HUES48 (cell line): ENCODE results near the gene TMBIM1.
A peak's percentile ranks its signal among the peaks of the same experiment; 100 is the strongest.

Source experiments
- H3K27ac ChIP-seq: one replicate; pipeline ENCODE4 v1.7.0; 2013; ENCODE audit warnings: low read depth, low read length, inconsistent platforms
- H3K27me3 ChIP-seq: 2 replicates; pipeline ENCODE4 v1.6.1; 2013; ENCODE audit warnings: mild to moderate bottlenecking, low read length; ENCODE audit not compliant: control insufficient read depth, insufficient read depth
- H3K36me3 ChIP-seq: 2 replicates; pipeline ENCODE4 v1.6.1; 2013; ENCODE audit warnings: low read length; ENCODE audit not compliant: control insufficient read depth, insufficient read depth
- H3K4me1 ChIP-seq: 2 replicates; pipeline ENCODE4 v1.6.1; 2013; ENCODE audit warnings: mild to moderate bottlenecking, low read length; ENCODE audit not compliant: control insufficient read depth, insufficient read depth
- H3K4me3 ChIP-seq: 2 replicates; pipeline ENCODE4 v1.5.1; 2013; ENCODE audit warnings: mild to moderate bottlenecking, low read depth, low read length
- H3K9ac ChIP-seq: 2 replicates; pipeline ENCODE4 v1.6.1; 2013; ENCODE audit warnings: mild to moderate bottlenecking, low read depth, low read length, moderate library complexity
- H3K9me3 ChIP-seq: 2 replicates; pipeline ENCODE4 v1.6.1; 2013; ENCODE audit warnings: low read length; ENCODE audit not compliant: control insufficient read depth, insufficient read depth

TMBIM1 gene

DNA sequence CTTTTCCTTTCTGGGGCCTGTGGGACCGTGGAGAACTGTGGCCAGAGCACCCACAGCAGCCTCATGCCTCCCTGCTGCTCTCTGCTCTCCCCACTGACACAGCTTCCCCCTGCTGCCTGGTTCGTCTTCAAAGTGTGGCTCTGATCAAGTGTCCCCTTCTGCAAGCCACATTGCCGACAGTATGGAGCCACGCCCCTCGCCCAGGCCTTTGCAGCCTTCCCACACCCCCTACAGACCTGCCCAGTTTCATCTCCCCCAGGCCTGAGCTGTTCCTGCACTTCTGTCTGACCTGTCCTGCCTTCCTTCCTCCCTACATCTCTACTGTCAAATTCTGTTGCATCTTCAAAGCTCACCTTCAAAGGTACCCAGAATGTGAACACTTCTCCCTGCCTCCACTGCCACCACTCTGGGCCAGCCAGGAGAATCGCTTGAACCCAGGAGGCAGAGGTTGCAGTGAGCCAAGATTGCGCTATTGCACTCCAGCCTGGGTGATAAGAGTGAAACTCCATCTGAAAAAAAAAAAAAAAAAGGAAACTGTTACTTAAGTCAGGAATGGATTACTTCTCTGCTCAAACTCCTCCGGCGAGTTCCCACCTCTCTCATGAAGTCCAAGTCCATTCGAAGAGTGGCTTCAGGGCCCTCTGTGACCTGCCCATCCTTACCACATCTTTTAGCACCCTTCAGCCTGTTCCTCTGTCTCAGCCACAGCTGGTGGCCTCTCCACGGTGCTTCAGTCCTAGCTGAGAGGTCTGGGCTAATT, 35.3 kb upstream of the TMBIM1 start:
- H3K9me3 ChIP-seq = no peaks in the 10 kb centered on the region
- H3K27me3 ChIP-seq = no peaks in the 10 kb centered on the region
- H3K4me1 ChIP-seq = peaks cover 37% of the 10 kb centered on the region
- H3K36me3 ChIP-seq = no peaks in the 10 kb centered on the region
- no peak overlapping the region for H3K27ac ChIP-seq
- no peak overlapping the region for H3K9ac ChIP-seq
- H3K4me3 ChIP-seq = no peak overlapping the region

DNA sequence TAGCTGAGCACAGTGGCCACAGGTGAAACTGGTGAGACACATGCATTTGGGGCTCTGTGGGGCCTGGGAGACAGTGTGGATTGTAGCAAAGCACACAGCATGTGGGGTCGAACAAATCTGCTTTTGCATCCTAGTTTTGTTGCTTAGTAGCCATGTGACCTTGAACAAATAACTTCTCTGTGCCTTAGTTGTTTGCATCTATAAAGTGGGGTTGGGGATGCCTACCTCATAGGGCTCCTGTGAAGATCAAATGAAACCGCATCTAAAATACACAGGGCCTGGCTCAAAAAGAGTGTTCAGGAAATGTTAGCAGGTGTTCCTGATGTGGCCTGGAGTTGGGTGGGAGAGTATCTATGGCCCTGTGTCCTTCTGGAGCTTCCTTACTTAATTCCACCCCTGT, 34.0 kb upstream of the TMBIM1 start:
- H3K9ac ChIP-seq = no peak overlapping the region
- no peak overlapping the region for H3K4me3 ChIP-seq
- no peak overlapping the region for H3K27ac ChIP-seq
- H3K4me1 ChIP-seq = peaks cover 35% of the 10 kb centered on the region
- H3K27me3 ChIP-seq = no peaks in the 10 kb centered on the region
- no peaks in the 10 kb centered on the region for H3K9me3 ChIP-seq
- H3K36me3 ChIP-seq = no peaks in the 10 kb centered on the region

DNA sequence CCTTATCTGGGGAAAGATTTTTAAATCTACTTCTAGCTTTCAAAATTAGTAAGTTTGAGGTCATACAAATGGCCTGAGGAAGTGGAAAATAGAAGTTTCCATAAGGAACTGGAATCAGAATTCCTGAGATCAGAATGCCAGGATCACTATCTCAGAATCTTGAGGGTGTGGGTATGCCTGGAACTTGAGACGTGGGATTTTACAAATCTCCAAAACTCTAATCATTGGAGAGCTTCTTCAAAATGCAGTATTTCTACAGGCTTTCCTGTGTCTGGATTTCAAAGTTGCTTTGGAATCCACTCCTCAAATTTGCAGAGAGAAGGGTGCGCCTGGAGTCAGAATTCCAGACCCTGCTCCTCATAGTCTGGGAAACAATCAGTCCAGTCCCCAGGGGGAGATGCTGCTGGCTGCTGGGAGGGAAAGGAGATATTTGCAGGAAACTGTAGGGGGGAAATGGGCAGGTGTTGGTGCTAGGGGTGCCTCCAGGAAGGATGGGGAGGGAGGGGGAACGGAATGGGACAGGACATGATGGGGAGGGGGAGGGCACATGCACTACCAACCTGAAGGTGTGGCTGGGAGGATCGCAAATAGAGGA, 33.4 kb upstream of the TMBIM1 start:
- H3K36me3 ChIP-seq = no peaks in the 10 kb centered on the region
- peaks cover 35% of the 10 kb centered on the region for H3K4me1 ChIP-seq
- H3K9me3 ChIP-seq = no peaks in the 10 kb centered on the region
- H3K27ac ChIP-seq = no peak overlapping the region
- H3K27me3 ChIP-seq = no peaks in the 10 kb centered on the region
- no peak overlapping the region for H3K4me3 ChIP-seq
- no peak overlapping the region for H3K9ac ChIP-seq

DNA sequence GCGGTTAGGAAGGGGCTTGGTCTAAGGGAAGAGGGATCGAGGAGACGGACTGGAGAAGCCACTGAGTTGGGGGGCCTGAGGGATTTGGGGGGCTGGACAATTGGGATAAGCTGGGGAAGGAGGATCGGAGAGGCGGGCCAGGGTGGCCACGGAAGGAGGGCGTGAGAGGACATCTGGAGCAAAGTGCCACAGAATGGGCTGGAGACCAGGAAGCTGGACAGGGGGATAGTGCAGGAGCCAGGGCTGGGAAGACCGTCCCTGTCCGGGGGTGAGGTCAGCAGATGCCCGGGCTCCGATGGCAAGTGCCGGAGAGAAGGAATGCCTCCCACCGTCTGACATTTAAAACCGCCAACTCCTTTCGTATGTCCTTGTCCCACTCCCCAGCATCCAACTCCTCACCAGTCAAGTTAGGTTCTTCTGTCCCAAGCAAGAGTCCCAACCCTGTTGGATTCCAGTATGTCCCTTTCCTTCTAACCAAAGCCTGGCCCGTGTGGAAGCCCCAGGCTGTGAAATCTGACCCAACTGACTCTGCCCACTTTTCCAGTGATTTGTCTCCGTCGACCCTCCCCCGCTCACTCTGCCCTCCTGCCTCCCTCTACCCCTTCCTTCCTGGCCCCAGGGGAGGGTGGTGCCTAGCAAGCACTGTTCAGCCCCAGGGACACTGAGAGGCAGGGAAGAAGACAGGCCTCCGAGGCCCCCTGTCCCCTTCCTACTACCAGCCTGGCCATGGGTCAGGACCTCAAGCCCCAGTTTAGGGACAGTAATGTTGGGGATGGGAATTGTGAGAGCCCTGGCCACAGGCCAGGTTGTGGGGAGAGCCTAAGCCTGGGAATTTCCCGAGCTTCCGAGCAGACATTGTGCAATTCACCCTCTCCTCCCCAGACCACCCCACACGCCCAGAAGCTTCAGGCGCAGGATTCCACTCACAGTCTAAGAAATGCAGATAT, 31.5 kb upstream of the TMBIM1 start:
- peaks cover 35% of the 10 kb centered on the region for H3K4me1 ChIP-seq
- H3K27ac ChIP-seq = peak overlapping the region; percentile 73
- H3K4me3 ChIP-seq = peak overlapping the region; percentile 82
- no peaks in the 10 kb centered on the region for H3K36me3 ChIP-seq
- H3K9me3 ChIP-seq = no peaks in the 10 kb centered on the region
- peak overlapping the region; percentile 29; the same call in 1 of the 2 replicates for H3K9ac ChIP-seq
- no peaks in the 10 kb centered on the region for H3K27me3 ChIP-seq

DNA sequence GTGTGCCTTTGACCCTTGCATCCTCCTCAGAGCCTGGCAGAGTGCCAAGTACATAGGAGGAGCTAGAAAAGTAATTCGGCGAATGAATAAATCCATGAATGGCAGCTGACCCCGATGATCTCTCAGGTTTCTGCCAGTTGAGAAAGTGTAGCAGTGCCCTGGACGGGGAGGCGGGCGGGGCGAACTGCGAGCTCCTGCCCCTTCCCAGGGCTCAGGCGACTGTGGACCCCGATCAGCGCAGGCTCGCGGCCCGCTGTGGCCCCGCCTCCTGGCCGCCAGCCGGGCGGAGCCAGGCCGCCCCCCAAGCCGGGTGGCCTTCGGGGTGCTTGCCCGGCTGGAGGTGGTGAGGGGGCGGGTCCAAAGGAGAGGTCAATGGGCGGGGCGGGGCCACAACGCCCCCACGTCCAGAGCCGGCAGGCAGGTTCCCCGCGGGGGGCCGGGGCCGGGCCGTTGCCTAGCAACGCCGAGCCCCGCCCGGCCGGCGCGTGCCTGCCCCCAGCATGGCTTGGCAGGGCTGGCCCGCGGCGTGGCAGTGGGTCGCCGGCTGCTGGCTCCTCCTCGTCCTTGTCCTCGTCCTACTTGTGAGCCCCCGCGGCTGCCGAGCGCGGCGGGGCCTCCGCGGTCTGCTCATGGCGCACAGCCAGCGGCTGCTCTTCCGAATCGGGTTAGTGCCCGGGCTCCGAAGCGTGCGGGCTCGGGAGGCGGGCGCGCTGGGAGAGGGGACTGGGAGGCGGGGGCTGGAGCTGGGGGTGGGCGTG, 30.6 kb upstream of the TMBIM1 start:
- no peaks in the 10 kb centered on the region for H3K36me3 ChIP-seq
- H3K4me1 ChIP-seq = peaks cover 35% of the 10 kb centered on the region
- H3K27ac ChIP-seq = peak overlapping the region; percentile 73
- H3K4me3 ChIP-seq = peak overlapping the region; percentile 82
- no peaks in the 10 kb centered on the region for H3K27me3 ChIP-seq
- peak overlapping the region; percentile 35; the same call in 1 of the 2 replicates for H3K9ac ChIP-seq
- H3K9me3 ChIP-seq = no peaks in the 10 kb centered on the region

DNA sequence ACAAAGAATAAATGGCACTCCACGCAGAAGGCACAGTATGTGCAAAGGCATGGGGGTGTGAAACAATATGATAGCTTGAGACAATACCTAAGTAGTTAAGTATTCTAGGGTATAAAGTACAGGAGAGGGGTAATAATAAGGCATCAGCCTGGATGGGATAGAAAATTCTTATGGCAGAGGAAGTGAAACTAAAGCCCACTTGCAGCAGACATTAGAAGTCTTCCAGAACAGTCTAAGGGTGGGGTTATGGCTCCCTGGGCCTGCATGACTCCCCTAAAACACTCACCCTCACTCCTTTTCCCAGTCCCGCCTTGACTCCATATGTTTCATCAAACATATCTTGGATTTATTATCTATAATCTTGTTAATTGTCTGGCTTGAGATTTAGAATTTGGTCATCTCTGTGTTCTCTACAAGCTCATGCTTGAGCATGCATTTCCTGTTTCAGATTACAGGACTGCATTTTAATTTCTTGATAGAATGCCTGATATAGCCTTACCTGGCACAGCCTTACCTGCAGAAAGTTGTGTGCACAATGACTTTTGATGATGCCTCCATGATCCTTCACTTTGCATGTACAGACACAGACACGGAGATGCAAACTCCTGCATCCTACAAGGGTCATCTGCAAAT, 28.5 kb upstream of the TMBIM1 start:
- Histone ChIP-seq H3K9ac (no peak overlapping the region), H3K36me3 (no peaks in the 10 kb centered on the region), H3K4me3 (no peak overlapping the region), H3K4me1 (peaks cover 24% of the 10 kb centered on the region), H3K27ac (no peak overlapping the region), H3K9me3 (no peaks in the 10 kb centered on the region), H3K27me3 (no peaks in the 10 kb centered on the region)

DNA sequence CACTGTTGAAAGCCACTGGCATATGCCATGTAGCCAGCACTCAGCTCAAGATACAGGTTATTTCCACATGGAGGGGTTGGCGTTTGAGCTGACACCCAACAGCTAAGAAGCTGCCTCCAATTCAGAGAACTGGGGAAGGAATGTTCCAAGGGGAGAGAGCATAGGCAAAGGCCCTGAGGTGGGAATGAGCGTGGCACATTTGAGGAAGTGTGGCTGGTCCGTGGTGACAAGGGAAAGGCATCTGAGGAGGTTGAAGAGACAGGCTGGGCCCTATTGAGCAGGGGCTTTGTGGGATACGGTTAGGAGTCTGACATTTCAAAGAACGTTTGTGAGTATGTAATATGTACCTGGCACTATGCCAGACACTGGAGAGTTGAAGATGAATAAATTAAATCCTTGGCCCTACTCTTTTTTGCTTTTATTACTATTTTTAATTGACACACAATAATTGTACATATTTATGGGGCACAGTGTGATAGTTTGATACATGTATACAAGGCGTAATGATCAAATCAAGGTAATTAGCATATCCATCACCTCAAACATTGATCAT, 27.6 kb upstream of the TMBIM1 start:
- Histone ChIP-seq H3K9ac (no peak overlapping the region), H3K27ac (no peak overlapping the region), H3K4me3 (no peak overlapping the region), H3K27me3 (no peaks in the 10 kb centered on the region), H3K36me3 (no peaks in the 10 kb centered on the region), H3K9me3 (no peaks in the 10 kb centered on the region), H3K4me1 (peaks cover 19% of the 10 kb centered on the region)

DNA sequence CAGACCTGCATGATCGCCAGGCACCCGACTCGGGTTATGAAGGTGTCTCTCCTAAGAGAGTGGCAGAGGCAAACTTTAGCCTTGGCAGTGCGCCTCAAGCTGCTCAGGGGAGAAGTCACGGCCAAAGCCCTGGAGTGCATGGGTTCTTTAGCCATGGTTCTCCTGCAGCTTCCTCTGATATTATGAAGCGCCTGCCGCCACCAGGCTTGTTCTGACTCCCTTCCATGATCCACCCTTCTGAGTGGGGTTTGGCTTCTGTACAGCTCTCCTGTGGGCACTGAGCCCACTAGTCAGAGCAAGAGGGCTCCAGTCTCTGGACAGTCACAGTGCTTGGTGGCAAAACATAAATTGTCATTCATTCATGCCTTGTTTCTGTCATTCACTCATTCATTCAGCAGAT, 25.9 kb upstream of the TMBIM1 start:
- Histone ChIP-seq H3K27ac (no peak overlapping the region), H3K9ac (no peak overlapping the region), H3K4me3 (no peak overlapping the region), H3K36me3 (no peaks in the 10 kb centered on the region), H3K4me1 (peaks cover 10% of the 10 kb centered on the region), H3K9me3 (no peaks in the 10 kb centered on the region), H3K27me3 (no peaks in the 10 kb centered on the region)

DNA sequence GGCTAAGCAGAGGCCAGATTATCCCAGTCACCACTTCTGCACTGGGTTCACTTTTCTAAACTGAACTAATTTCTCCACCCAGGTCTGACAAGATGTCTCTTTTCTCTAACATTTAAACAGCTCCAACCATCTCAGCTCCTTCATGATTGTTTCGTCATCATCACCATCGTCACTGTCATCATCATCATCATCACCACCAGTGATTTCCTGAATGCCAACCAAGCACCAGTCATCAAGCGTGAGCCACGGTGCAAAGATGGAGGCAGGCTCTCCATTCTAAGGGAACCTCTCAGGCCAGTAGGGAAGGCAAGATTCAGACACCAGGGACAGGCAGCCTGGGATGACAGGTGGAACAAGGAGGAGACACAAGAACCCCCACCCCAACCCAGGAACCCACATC, 25.5 kb upstream of the TMBIM1 start:
- no peak overlapping the region for H3K27ac ChIP-seq
- H3K4me1 ChIP-seq = peaks cover 10% of the 10 kb centered on the region
- no peak overlapping the region for H3K9ac ChIP-seq

DNA sequence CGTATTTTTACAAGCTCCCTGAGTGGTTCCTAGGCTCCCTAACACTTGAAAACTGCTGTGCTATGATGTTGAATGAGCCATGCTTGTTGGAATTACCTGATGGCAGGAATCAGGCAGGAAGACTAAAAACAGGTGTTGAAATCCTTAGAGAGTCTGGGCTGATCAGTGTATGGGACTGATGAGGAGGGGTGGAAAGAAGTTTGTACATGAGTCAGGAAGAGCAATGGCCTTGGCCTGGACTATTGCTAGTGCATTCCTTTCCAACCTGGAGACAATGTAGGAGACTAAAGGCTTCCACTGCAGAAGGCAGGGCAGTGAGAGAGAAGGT, 25.0 kb upstream of the TMBIM1 start:
- no peak overlapping the region for H3K27ac ChIP-seq
- no peaks in the 10 kb centered on the region for H3K27me3 ChIP-seq
- no peaks in the 10 kb centered on the region for H3K9me3 ChIP-seq
- H3K4me3 ChIP-seq = no peak overlapping the region
- H3K36me3 ChIP-seq = no peaks in the 10 kb centered on the region
- H3K4me1 ChIP-seq = peaks cover 5% of the 10 kb centered on the region
- no peak overlapping the region for H3K9ac ChIP-seq

More for the DNA sequence above, 25.5 kb upstream of the TMBIM1 start:
- Histone ChIP-seq H3K36me3 (no peaks in the 10 kb centered on the region), H3K9me3 (no peaks in the 10 kb centered on the region), H3K27me3 (no peaks in the 10 kb centered on the region), H3K4me3 (no peak overlapping the region)
